Astrocyte (in vitro differentiated cells and primary cell): Measurements from ENCODE around the gene MESP2. TPM values are rescaled to one million over a fixed set of nuclear protein-coding genes. Genes with fewer than 3 reads are reported as not detected.

Experiments
- DNase-seq: peaks from one replicate; pipeline ENCODE4 v3.0.0-alpha.2; 2010; ENCODE audit warnings: low read depth
- FAIRE-seq: peaks from 2 replicates; lab custom pipeline; 2011; peaks lifted over from hg19 to GRCh38; lab: Jason Lieb, UNC
- H2AFZ ChIP-seq: 2 replicates; pipeline ENCODE4 v1.6.0; 2012; ENCODE audit warnings: low read depth, low read length, inconsistent platforms
- H3K27ac ChIP-seq: 2 replicates; pipeline ENCODE4 v1.5.1; 2011; ENCODE audit warnings: low read depth, low read length, inconsistent platforms
- H3K27me3 ChIP-seq: 2 replicates; pipeline ENCODE4 v1.6.0; 2011; ENCODE audit warnings: low read length, inconsistent platforms; ENCODE audit not compliant: insufficient read depth
- H3K36me3 ChIP-seq: 2 replicates; pipeline ENCODE4 v1.5.1; 2011; ENCODE audit warnings: low read length, inconsistent platforms; ENCODE audit not compliant: insufficient read depth
- H3K4me1 ChIP-seq: 2 replicates; pipeline ENCODE4 v1.5.1; 2011; ENCODE audit warnings: low read length, inconsistent platforms; ENCODE audit not compliant: insufficient read depth
- H3K4me2 ChIP-seq: 2 replicates; pipeline ENCODE4 v1.6.0; 2012; ENCODE audit warnings: low read length, inconsistent platforms
- H3K4me3 ChIP-seq: 2 replicates; pipeline ENCODE4 v1.5.1; 2011; ENCODE audit warnings: low read depth, mild to moderate bottlenecking, low read length, inconsistent platforms; ENCODE audit not compliant: insufficient read depth
- H3K79me2 ChIP-seq: 2 replicates; pipeline ENCODE4 v1.6.0; 2012; ENCODE audit warnings: mild to moderate bottlenecking, low read length, inconsistent platforms; ENCODE audit not compliant: insufficient read depth
- H3K9ac ChIP-seq: 2 replicates; pipeline ENCODE4 v1.6.0; 2012; ENCODE audit warnings: mild to moderate bottlenecking, low read length, inconsistent platforms
- H3K9me3 ChIP-seq: 2 replicates; pipeline ENCODE4 v1.5.1; 2012; ENCODE audit warnings: low read depth, mild to moderate bottlenecking, low read length, inconsistent platforms; ENCODE audit not compliant: insufficient read depth
- H4K20me1 ChIP-seq: 2 replicates; pipeline ENCODE4 v1.6.0; 2012; ENCODE audit warnings: low read length, inconsistent platforms; ENCODE audit not compliant: insufficient read depth
- H3K27ac Mint-ChIP-seq: one replicate; pipeline ENCODE4 v1.8.0; 2021; ENCODE audit warnings: mild to moderate bottlenecking, mixed read lengths; ENCODE audit not compliant: unreplicated experiment
- H3K27me3 Mint-ChIP-seq: one replicate; pipeline ENCODE4 v1.8.0; 2021; ENCODE audit warnings: low read depth, mixed read lengths; ENCODE audit not compliant: unreplicated experiment
- H3K36me3 Mint-ChIP-seq: one replicate; pipeline ENCODE4 v1.8.0; 2021; ENCODE audit warnings: low read depth, mixed read lengths; ENCODE audit not compliant: unreplicated experiment
- H3K4me1 Mint-ChIP-seq: one replicate; pipeline ENCODE4 v1.8.0; 2021; ENCODE audit warnings: low read depth, mixed read lengths; ENCODE audit not compliant: unreplicated experiment
- H3K4me3 Mint-ChIP-seq: one replicate; pipeline ENCODE4 v1.8.0; 2021; ENCODE audit warnings: mild to moderate bottlenecking, moderate library complexity, mixed read lengths; ENCODE audit not compliant: unreplicated experiment
- H3K9me3 Mint-ChIP-seq: one replicate; pipeline ENCODE4 v1.8.0; 2021; ENCODE audit warnings: mild to moderate bottlenecking, mixed read lengths; ENCODE audit not compliant: unreplicated experiment
- CTCF ChIP-seq: IDR thresholded peaks from 2 replicates; pipeline ENCODE4 v1.5.1; 2011; ENCODE audit warnings: low read depth, mild to moderate bottlenecking, inconsistent platforms, low read length, moderate library complexity; ENCODE audit not compliant: insufficient read depth
- EZH2 ChIP-seq: IDR thresholded peaks from 2 replicates; pipeline ENCODE4 v1.6.1; 2012; ENCODE audit warnings: mild to moderate bottlenecking, low read length, inconsistent platforms; ENCODE audit not compliant: insufficient read depth
- total RNA-seq: library from RNA; stranded (reverse); gene quantifications from 2 replicates; pipeline ENCODE4 v1.2.1, GENCODE V29; 2021

The MESP2 gene
- total RNA-seq, 1 donor from 2014 or later: not detected

GRCh38 chr15:89753855-89754254, 22.3 kb upstream of the MESP2 start:
- no peak overlapping the region for H3K27ac Mint-ChIP-seq

DNA sequence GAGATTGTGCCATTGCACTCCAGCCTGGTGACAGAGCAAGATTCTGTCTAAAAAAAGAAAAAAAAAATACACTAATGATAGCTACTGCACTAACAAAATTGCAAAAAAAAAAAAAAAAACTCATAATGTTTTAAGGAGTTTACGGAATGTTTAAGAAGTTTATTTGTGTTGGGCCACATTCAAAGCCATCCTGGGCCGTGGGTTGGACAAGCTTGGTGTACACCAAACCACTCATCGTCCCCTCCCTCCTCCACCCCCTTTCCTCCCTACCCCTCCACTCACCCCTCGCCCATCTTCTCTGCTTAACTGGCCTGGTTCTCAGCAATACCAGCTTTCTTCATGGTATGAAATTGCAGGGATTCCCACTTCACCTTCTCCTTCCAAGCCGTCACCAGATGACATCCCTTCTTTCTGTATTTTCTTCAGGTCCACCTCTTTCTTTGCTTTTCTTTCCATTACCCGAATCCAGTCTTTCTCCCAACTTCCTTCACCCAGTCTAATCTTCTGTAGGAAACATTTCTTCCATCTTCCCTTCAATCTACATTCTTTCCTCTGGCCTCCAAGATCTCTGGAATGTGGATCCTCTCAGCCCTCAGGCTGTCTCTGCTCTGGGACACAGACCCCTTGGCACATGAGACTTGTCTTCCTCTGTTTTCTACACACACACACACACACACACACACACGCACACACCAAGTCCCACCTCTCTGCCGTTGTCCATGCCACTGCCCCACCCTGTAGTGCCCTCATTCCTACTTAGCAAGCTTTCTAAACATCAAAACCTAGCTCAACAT, 21.6 kb upstream of the MESP2 start:
- Histone ChIP-seq H2AFZ (no peak overlapping the region), H3K27ac (no peak overlapping the region), H3K4me2 (no peak overlapping the region), H3K79me2 (no peaks in the 10 kb centered on the region), H3K27me3 (peaks cover 8% of the 10 kb centered on the region), H3K4me3 (no peak overlapping the region), H3K9ac (no peak overlapping the region), H4K20me1 (no peaks in the 10 kb centered on the region), H3K4me1 (peaks cover 6% of the 10 kb centered on the region), H3K9me3 (no peaks in the 10 kb centered on the region), H3K36me3 (no peaks in the 10 kb centered on the region)
- TF ChIP-seq EZH2 (no peak), CTCF (no peak)
- Mint-ChIP-seq H3K27me3 (peaks cover 45% of the 10 kb centered on the region), H3K4me1 (no peaks in the 10 kb centered on the region), H3K4me3 (no peak overlapping the region), H3K36me3 (no peaks in the 10 kb centered on the region), H3K27ac (no peak overlapping the region), H3K9me3 (no peaks in the 10 kb centered on the region)
- DNase-seq (no peak), FAIRE-seq (no peak)

More at GRCh38 chr15:89753855-89754254, 22.3 kb upstream of the MESP2 start:
- no peak overlapping the region for H3K9ac ChIP-seq
- TF ChIP-seq CTCF: no peak
- no peak for TF ChIP-seq EZH2
- Mint-ChIP-seq H3K4me1 (no peaks in the 10 kb centered on the region), H3K36me3 (no peaks in the 10 kb centered on the region), H3K4me3 (no peak overlapping the region), H3K27me3 (peaks cover 47% of the 10 kb centered on the region), H3K9me3 (no peaks in the 10 kb centered on the region)
- no peak overlapping the region for H2AFZ ChIP-seq
- H4K20me1 ChIP-seq: no peaks in the 10 kb centered on the region
- H3K4me2 ChIP-seq: no peak overlapping the region
- H3K27ac ChIP-seq: no peak overlapping the region
- FAIRE-seq (no peak), DNase-seq (no peak)
- H3K9me3 ChIP-seq: no peaks in the 10 kb centered on the region
- H3K4me1 ChIP-seq: peaks cover 6% of the 10 kb centered on the region
- H3K27me3 ChIP-seq: peaks cover 15% of the 10 kb centered on the region
- no peaks in the 10 kb centered on the region for H3K79me2 ChIP-seq
- H3K36me3 ChIP-seq: no peaks in the 10 kb centered on the region
- no peak overlapping the region for H3K4me3 ChIP-seq

DNA sequence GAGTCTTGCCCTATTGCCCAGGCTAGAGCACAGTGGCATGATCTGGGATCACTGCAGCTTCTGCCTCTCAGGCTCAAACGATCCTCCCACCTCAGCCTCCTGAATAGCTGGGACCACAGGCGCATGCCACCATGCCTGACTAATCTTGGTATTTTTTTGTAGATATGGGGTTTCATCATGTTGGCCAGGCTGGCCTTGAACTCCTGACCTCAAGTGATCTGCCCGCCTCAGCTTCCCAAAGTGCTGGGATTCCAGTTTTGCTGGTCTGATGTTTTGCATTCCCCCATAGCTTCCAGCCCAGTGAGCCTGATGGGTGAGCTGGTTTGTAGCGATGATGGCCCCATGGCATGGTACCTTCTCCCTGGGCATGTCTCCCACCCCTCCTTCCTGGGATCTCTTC, 20.4 kb upstream of the MESP2 start:
- FAIRE-seq: no peak
- Histone ChIP-seq H3K4me2 (no peak overlapping the region), H3K4me1 (peaks cover 4% of the 10 kb centered on the region), H3K36me3 (no peaks in the 10 kb centered on the region), H3K9me3 (no peaks in the 10 kb centered on the region), H3K79me2 (no peaks in the 10 kb centered on the region), H4K20me1 (no peaks in the 10 kb centered on the region), H3K27ac (no peak overlapping the region), H3K27me3 (peaks cover 2% of the 10 kb centered on the region), H3K4me3 (no peak overlapping the region), H3K9ac (no peak overlapping the region), H2AFZ (no peak overlapping the region)
- Mint-ChIP-seq H3K4me3 (no peak overlapping the region), H3K27ac (no peak overlapping the region), H3K9me3 (no peaks in the 10 kb centered on the region), H3K36me3 (no peaks in the 10 kb centered on the region), H3K4me1 (no peaks in the 10 kb centered on the region), H3K27me3 (peaks cover 43% of the 10 kb centered on the region)
- DNase-seq: no peak
- TF ChIP-seq EZH2 (no peak), CTCF (no peak)
